Esophagus muscularis mucosa (tissue), 4 donors: Measurements from ENCODE around the gene RNF145. TPM values are rescaled to one million over a fixed set of nuclear protein-coding genes. Genes with fewer than 3 reads are reported as not detected.

Experiments used
- DNase-seq: peaks from one replicate; pipeline ENCODE4 v3.0.0-alpha.2; 2017; ENCODE audit errors: extremely low spot score
- H3K27ac ChIP-seq, 4 donors: fragments of 200-600 bp; sonication (generic); replicated peaks in 1 of 4; 1 replicate in 3 of 4; 2 replicates in 1 of 4; pipeline ENCODE4 v1.5.1; 2016 to 2019; ENCODE audit warnings: mild to moderate bottlenecking in 1 of 4
- H3K27me3 ChIP-seq, 4 donors: fragments of 200-600 bp; sonication (generic); one replicate each; pipeline versions ENCODE4 v1.5.1 to v1.6.0; 2016 to 2019
- H3K36me3 ChIP-seq, 4 donors: fragments of 200-600 bp; sonication (generic); one replicate each; pipeline ENCODE4 v1.5.1; 2016 to 2019
- H3K4me1 ChIP-seq, 4 donors: fragments of 200-600 bp; sonication (generic); one replicate each; pipeline ENCODE4 v1.5.1; 2016 to 2019
- H3K4me3 ChIP-seq, 4 donors: fragments of 200-600 bp; sonication (generic); 1 replicate in 2 of 4; 2 replicates in 2 of 4; pipeline ENCODE4 v1.5.1; 2016 to 2019; ENCODE audit warnings: mild to moderate bottlenecking in 4 of 4, moderate library complexity in 1 of 4
- H3K9me3 ChIP-seq, 4 donors: fragments of 200-600 bp; sonication (generic); 1 replicate in 3 of 4; 2 replicates in 1 of 4; pipeline ENCODE4 v1.5.1; 2016 to 2019
- CTCF ChIP-seq, 3 experiments: fragments of 200-600 bp in 2 of 3; fragments of 450-650 bp in 1 of 3; sonication (generic) in 2 of 3; IDR thresholded peaks; one replicate each; pipeline ENCODE4 v1.5.1; 2017 to 2019; ENCODE audit warnings: antibody characterized with exemption in 3 of 3, mild to moderate bottlenecking in 2 of 3, moderate library complexity in 1 of 3
- EP300 ChIP-seq: sonication (generic); formaldehyde crosslinking; IDR thresholded peaks from one replicate; pipeline ENCODE4 v1.6.1; 2017; ENCODE audit warnings: antibody characterized with exemption
- POLR2A ChIP-seq: fragments of 450-650 bp; IDR thresholded peaks from one replicate; pipeline ENCODE4 v1.6.1; 2017; ENCODE audit warnings: antibody characterized with exemption, moderate library complexity, mild to moderate bottlenecking, low read depth
- POLR2AphosphoS5 ChIP-seq, 2 donors: sonication (generic); formaldehyde crosslinking; IDR thresholded peaks; one replicate each; pipeline ENCODE4 v1.6.1; 2017; ENCODE audit warnings: antibody characterized with exemption in 2 of 2
- WGBS: methylation state at CpG from one replicate; pipeline ENCODE4 v1.1.5; 2018; 5-methylcytosine and 5-hydroxymethylcytosine counted together
- intact Hi-C: fragments of 100-400 bp; cut with DNase I; formaldehyde crosslinking; loops from one replicate; pipeline ENCODE4 v1.15.1; 2023
- total RNA-seq, 4 donors: library from RNA; depleted of rRNA; stranded (reverse); fragments of >200 nt; gene quantifications; one replicate each; pipeline versions ENCODE4 v1.1.0 to v1.2.1, GENCODE V29; 2016

Gene RNF145
- total RNA-seq, 4 donors from 2014 or later: 50.5 to 84.1 (median 63.9) TPM

GRCh38 chr5:159210846-159211245 is 1.5 kb upstream of the RNF145 start:
- no peaks in the 10 kb centered on the region for H3K27me3 ChIP-seq
- TF ChIP-seq POLR2A (no peak), POLR2AphosphoS5 (IDR thresholded peaks at IDR 0.05) (no peak), CTCF (IDR thresholded peaks at IDR 0.05) (no peak), EP300 (no peak)
- H3K4me3 ChIP-seq: no peak overlapping the region
- H3K4me1 ChIP-seq: peaks cover 18 to 25% (median 24%) of the 10 kb centered on the region in 4 donors
- no peak overlapping the region for H3K27ac ChIP-seq
- intact Hi-C loops: loop anchor here (2.0 kb wide), 1 partner anchor 52 kb away; the partner anchor contains the start of gene UBLCP1
- H3K9me3 ChIP-seq: no peaks in the 10 kb centered on the region
- no peaks in the 10 kb centered on the region for H3K36me3 ChIP-seq
- DNase-seq: no peak
- 93% methylated on average over 1 of the region's 1 CpG for whole genome bisulfite sequencing

- 67% methylated on average over 4 of the region's 4 CpGs for WGBS
- intact Hi-C loops: loop anchor here (2.0 kb wide), 1 partner anchor 53 kb away; the partner anchor contains the start of gene UBLCP1
- peak overlapping the region in 2 of 4 donors; percentile 97 to 99 for H3K4me3 ChIP-seq
- H3K36me3 ChIP-seq: no peaks in the 10 kb centered on the region
- H3K4me1 ChIP-seq: peaks cover 24 to 31% (median 30%) of the 10 kb centered on the region in 4 donors
- DNase-seq: no peak
- no peak for TF ChIP-seq CTCF (IDR thresholded peaks at IDR 0.05)
- TF ChIP-seq POLR2AphosphoS5 (IDR thresholded peaks at IDR 0.05): no peak
- no peak for TF ChIP-seq POLR2A
- TF ChIP-seq EP300: no peak
- H3K27ac ChIP-seq: peak overlapping the region in 1 of 4 donors; percentile 96
- no peaks in the 10 kb centered on the region for H3K9me3 ChIP-seq
- H3K27me3 ChIP-seq: no peaks in the 10 kb centered on the region
Observed at GRCh38 chr5:159210210-159210661, 883 bp upstream of the RNF145 start.

- no peaks in the 10 kb centered on the region for H3K27me3 ChIP-seq
Observed at GRCh38 chr5:159208514-159209437, 577 bp downstream of the RNF145 start.

More at GRCh38 chr5:159208514-159209437, 577 bp downstream of the RNF145 start:
- no peak for DNase-seq
- intact Hi-C loops: loop anchor here (1.0 kb wide), 1 partner anchor 52 kb away; no protein-coding TSS in a partner anchor
- Histone ChIP-seq H3K36me3 (no peaks in the 10 kb centered on the region), H3K4me3 (peak overlapping the region; percentile 96 to 99 (median 98)), H3K9me3 (no peaks in the 10 kb centered on the region), H3K4me1 (peaks cover 39 to 45% (median 44%) of the 10 kb centered on the region in 4 donors), H3K27ac (peak overlapping the region; percentile 94 to 98 (median 96))
- under 1% methylated on average over 34 of the region's 65 CpGs for WGBS
- no peak for TF ChIP-seq POLR2AphosphoS5 (IDR thresholded peaks at IDR 0.05)
- no peak for TF ChIP-seq EP300
- no peak for TF ChIP-seq CTCF (IDR thresholded peaks at IDR 0.05)
- TF ChIP-seq POLR2A: no peak
